OCI-LY3 (cell line): ENCODE results near the gene ZFAND5.

Experiments
- CTCF ChIP-seq: fragments of 200-600, 300-600 bp; sonication (generic); IDR thresholded peaks from 2 replicates; pipeline ENCODE4 v1.5.1; 2014; ENCODE audit warnings: antibody characterized with exemption, low read length, low read depth
- EZH2phosphoT487 ChIP-seq: fragments of 200-600 bp; shearing (Covaris generic); IDR thresholded peaks from 2 replicates; pipeline ENCODE4 v1.6.1; 2018; ENCODE audit warnings: antibody characterized with exemption, mixed run types, low read depth

- TF ChIP-seq CTCF (no peak), EZH2phosphoT487 (no peak)
These were observed 1.8 kb downstream of the ZFAND5 start for GRCh38 chr9:72363236-72363635.
